ENCODE results near the gene SLC22A23.

The SLC22A23 gene

DNA sequence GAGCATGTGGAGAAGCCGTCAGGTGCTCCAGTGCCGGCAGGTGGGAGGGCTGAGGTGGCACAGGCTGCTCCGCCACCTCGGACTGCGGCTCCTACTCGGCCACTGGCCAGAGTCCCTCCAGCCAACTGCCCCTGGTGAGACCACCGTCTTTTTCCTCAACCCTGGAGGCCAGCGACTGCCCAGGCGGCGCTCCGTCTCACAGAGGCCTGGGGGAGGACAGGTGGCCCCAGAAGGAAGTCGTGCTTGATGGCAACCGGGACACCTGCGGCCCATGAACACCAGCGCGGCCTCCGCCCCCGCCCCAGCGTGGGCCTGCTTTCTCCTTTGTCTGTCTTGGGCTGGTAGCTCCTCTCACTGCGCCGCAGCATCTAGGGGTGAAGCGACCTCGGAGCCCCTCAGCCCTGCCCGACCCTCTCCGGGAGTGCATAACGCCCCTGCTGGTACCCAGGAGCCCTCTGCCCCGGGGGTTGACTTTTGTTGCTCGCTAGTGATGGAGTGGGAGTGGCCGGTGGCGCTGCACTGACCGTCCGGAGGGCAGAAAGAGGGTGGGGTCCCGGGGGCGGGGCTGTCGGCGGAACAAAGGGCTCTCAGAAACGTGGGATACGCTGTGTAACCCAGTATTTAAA lies 228.7 kb downstream of the SLC22A23 start:
- TF ChIP-seq, protein P1, sequence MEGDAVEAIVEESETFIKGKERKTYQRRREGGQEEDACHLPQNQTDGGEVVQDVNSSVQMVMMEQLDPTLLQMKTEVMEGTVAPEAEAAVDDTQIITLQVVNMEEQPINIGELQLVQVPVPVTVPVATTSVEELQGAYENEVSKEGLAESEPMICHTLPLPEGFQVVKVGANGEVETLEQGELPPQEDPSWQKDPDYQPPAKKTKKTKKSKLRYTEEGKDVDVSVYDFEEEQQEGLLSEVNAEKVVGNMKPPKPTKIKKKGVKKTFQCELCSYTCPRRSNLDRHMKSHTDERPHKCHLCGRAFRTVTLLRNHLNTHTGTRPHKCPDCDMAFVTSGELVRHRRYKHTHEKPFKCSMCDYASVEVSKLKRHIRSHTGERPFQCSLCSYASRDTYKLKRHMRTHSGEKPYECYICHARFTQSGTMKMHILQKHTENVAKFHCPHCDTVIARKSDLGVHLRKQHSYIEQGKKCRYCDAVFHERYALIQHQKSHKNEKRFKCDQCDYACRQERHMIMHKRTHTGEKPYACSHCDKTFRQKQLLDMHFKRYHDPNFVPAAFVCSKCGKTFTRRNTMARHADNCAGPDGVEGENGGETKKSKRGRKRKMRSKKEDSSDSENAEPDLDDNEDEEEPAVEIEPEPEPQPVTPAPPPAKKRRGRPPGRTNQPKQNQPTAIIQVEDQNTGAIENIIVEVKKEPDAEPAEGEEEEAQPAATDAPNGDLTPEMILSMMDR (IDR thresholded peaks at IDR 0.05; ENCODE audit: insufficient read depth, missing control alignments), result no peak
- DNase-seq (ENCODE audit: insufficient read length, low spot score) (no peak), FAIRE-seq (no peak)

GRCh38 chr6:3227363-3228045 lies 229.3 kb downstream of the SLC22A23 start, which contains the start of gene TUBB2B:
Gene TUBB2B (minus strand): TSS chr6:3227653. CDS start chr6:3227543, 110 bp downstream.
- DNase-seq (ENCODE audit: insufficient read length, low spot score) (peak; percentile 86), FAIRE-seq (no peak)
- TF ChIP-seq, protein P1 (IDR thresholded peaks at IDR 0.05; ENCODE audit: insufficient read depth, missing control alignments), result no peak

DNA sequence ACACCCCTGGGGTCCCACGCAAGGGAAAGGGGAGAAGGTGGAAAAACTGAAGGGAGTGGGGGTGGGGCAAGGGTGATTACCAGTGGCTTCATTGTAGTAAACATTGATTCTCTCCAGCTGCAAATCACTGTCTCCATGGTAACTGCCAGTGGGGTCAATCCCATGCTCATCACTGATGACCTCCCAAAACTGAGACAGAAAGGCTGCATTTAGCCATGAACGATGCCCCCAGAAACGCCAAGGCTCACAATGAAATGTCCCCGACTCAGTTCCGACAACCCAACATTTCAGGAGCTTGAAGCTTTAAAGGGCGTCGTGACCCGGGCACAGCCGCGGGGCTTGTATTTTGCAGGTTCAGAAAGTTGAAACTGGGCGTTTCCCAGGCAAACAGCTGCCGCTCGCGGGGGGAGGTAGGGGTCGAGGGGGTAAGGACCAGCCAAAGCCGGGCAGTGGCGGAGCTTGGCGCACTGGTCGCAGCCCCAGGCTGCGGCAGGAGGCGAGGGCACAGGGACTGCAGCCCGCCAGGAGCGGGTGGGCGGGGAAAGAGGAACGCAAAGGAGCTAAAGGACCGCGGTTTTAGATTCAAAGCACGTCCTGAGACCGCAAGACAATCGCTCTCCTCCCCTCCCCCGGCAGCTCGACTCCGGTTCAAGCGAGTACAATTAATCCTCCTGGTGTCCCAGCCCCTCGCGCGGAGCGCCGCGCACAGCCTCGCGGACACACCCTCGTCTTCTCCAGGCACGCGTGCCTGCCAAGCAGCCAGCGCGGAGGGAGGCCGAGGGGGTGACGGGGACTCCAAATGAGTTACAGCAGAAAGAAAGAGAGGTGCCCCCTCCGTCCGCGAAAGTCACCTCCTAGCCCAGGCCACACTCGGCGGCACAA lies 230.1 kb downstream of the SLC22A23 start:
- TF ChIP-seq, protein P1 (IDR thresholded peaks at IDR 0.05; ENCODE audit: insufficient read depth, missing control alignments), result no peak
- no peak for FAIRE-seq
- DNase-seq (ENCODE audit: insufficient read length, low spot score), result peak; percentile 56

GRCh38 chr6:3226042-3226441 lies 230.8 kb downstream of the SLC22A23 start:
- no peak for FAIRE-seq
- TF ChIP-seq, protein P1 (IDR thresholded peaks at IDR 0.05; ENCODE audit: insufficient read depth, missing control alignments), result no peak
- no peak for DNase-seq (ENCODE audit: insufficient read length, low spot score)

DNA sequence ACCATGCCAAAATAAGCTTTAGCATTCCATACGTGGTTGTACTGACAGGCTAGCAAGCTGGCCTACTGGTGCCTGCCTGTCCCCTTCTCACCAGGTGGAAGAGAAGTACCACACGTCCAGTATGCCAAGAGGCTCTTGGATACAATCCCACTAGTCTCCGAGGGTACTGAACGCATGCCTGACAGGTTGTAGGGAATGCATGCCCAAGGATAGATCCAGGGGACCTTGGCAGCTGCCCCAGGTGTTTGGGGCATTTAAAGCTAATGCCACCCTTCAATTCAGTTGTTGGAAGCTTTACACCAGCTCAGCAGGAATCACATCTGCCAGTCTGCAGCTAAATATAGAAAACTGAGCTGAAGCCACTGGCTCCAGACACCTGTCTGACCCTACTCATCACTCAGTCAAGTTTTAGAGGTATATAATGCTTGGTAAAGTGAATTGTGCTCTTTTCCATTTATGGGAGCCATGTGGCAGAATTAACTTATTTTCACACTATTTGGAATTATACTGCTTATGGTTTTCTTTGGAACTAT lies 234.3 kb downstream of the SLC22A23 start:
- FAIRE-seq (no peak), DNase-seq (ENCODE audit: insufficient read length, low spot score) (no peak)
- TF ChIP-seq, protein P1 (IDR thresholded peaks at IDR 0.05; ENCODE audit: insufficient read depth, missing control alignments), result no peak

DNA sequence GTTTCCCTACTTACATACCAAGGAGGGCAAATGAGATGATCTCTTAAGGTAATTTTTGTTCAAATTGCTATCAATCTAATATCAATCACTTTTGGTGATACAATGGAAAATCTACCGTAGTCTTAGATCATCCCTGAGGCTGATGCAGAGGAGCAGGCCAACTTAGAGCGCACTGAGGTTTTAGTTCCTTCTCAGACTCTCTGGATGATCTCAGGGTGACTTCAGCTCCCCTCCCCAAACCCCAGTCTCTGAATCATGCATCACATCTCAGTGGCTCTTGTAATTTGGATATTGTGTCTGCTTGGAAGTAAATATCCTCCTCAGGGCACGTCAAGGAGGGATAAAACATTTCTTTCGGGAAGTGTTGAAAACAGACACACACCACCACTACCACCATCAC lies 235.3 kb downstream of the SLC22A23 start:
- TF ChIP-seq, protein P1 (IDR thresholded peaks at IDR 0.05; ENCODE audit: insufficient read depth, missing control alignments), result no peak
- no peak for FAIRE-seq
- no peak for DNase-seq (ENCODE audit: insufficient read length, low spot score)

Measured in D721Med (cell line).